Bronchial epithelial cell (primary cell): ENCODE measurements around the gene NEDD4. TPM values are rescaled to one million over a fixed set of nuclear protein-coding genes. Genes with fewer than 3 reads are reported as not detected.

Experiments
- DNase-seq: peaks from one replicate; pipeline ENCODE4 v3.0.0-alpha.2; 2010; ENCODE audit warnings: low read depth
- FAIRE-seq: peaks from 2 replicates; lab custom pipeline; 2011; peaks lifted over from hg19 to GRCh38; lab: Jason Lieb, UNC
- H3K27me3 ChIP-seq: 2 replicates; pipeline ENCODE4 v1.5.1; 2011; ENCODE audit warnings: low read length; ENCODE audit not compliant: control insufficient read depth, insufficient read depth
- H3K36me3 ChIP-seq: 2 replicates; pipeline ENCODE4 v1.5.1; 2011; ENCODE audit warnings: low read length; ENCODE audit not compliant: control insufficient read depth, insufficient read depth
- H3K4me3 ChIP-seq: 2 replicates; pipeline ENCODE4 v1.5.1; 2011; ENCODE audit warnings: mild to moderate bottlenecking, low read depth, low read length, control low read depth
- CTCF ChIP-seq: IDR thresholded peaks from 2 replicates; pipeline ENCODE4 v1.5.1; 2011; ENCODE audit warnings: mild to moderate bottlenecking, moderate library complexity, low read length, control low read depth, inconsistent platforms; ENCODE audit not compliant: insufficient read depth, severe bottlenecking
- total RNA-seq: library from RNA; depleted of rRNA; stranded (reverse); fragments of >200 nt; gene quantifications from 2 replicates; pipeline ENCODE4 v1.2.1, GENCODE V29; 2014

NEDD4 gene
- total RNA-seq, 1 donor from 2014 or later, result 37.1 TPM

GRCh38 chr15:55980511-55980910, 12.9 kb downstream of the NEDD4 start:
- no peak for TF ChIP-seq CTCF
- no peak for FAIRE-seq

GRCh38 chr15:55977231-55977630, 16.2 kb downstream of the NEDD4 start:
- DNase-seq (peak; percentile 56), FAIRE-seq (no peak)
- TF ChIP-seq CTCF, result no peak
- H3K36me3 ChIP-seq, result no peaks in the 10 kb centered on the region
- H3K4me3 ChIP-seq, result no peak overlapping the region
- no peaks in the 10 kb centered on the region for H3K27me3 ChIP-seq

More at GRCh38 chr15:55980511-55980910, 12.9 kb downstream of the NEDD4 start:
- no peaks in the 10 kb centered on the region for H3K27me3 ChIP-seq
- H3K36me3 ChIP-seq, result peaks cover 1% of the 10 kb centered on the region
- no peak overlapping the region for H3K4me3 ChIP-seq
- no peak for DNase-seq

- Histone ChIP-seq H3K36me3 (no peaks in the 10 kb centered on the region), H3K27me3 (no peaks in the 10 kb centered on the region), H3K4me3 (no peak overlapping the region)
- DNase-seq (peak; percentile 19), FAIRE-seq (no peak)
- no peak for TF ChIP-seq CTCF
These were observed 23.1 kb downstream of the NEDD4 start for GRCh38 chr15:55970286-55970685.

GRCh38 chr15:55969582-55969981, 23.8 kb downstream of the NEDD4 start:
- TF ChIP-seq CTCF, result no peak
- FAIRE-seq (no peak), DNase-seq (peak; percentile 26)
- H3K36me3 ChIP-seq, result no peaks in the 10 kb centered on the region
- no peak overlapping the region for H3K4me3 ChIP-seq
- no peaks in the 10 kb centered on the region for H3K27me3 ChIP-seq

GRCh38 chr15:55968923-55969322, 24.5 kb downstream of the NEDD4 start:
- TF ChIP-seq CTCF, result no peak
- Histone ChIP-seq H3K27me3 (no peaks in the 10 kb centered on the region), H3K4me3 (no peak overlapping the region), H3K36me3 (no peaks in the 10 kb centered on the region)
- DNase-seq, result no peak
- no peak for FAIRE-seq

- no peak for TF ChIP-seq CTCF
- DNase-seq (peak; percentile 61), FAIRE-seq (no peak)
- Histone ChIP-seq H3K27me3 (no peaks in the 10 kb centered on the region), H3K36me3 (peaks cover 1% of the 10 kb centered on the region), H3K4me3 (no peak overlapping the region)
These were observed 28.3 kb downstream of the NEDD4 start for GRCh38 chr15:55965091-55965490.
